ENCODE data around the gene GZMA.
"Not testable (repeated sequence)": the region's sequence is repeated elsewhere in the genome, so short reads cannot be mapped to it uniquely, and the experiment has no call there.

GZMA gene

DNA sequence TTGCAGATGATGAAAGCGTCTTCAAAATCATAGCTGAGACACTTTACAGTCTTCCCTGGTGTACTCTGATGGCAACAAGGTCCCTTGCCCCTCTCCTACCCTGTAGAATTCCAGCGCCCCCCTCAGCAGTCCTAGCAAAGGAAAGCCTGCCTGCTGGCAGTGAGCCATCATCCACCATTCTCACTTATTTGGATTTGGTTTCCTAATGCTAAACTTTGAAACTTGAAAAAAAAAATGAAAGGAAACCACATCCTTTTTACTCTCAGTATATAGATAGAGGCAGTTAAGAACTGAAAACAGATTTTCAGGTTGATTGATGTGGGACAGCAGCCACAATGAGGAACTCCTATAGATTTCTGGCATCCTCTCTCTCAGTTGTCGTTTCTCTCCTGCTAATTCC is at the start of gene GZMA:
Gene GZMA, plus strand, starts transcription at position 299 of the 400 bp plus-strand sequence. Its CDS starts 37 bp downstream, at position 336.
- no peak for DNase-seq

DNA sequence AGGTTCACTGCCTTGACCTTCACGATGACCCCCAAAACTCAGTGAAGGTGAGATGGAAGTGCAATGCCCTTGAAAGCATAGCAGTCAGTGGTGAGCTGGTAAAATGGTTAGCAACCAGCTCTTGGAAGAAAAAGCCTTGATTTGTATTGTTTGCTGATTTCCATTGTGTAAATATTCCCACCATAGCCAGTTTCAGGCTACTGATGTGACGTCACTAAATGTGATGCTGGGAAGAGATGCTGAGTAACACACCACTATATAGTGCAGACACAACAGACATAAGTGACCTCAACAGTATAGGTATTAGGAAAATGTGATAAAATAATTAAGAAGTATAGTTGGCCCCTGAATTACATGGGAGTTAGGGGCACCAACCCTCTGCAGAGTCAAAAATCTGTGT is 47.3 kb upstream of the GZMA start:
- DNase-seq: no peak

DNA sequence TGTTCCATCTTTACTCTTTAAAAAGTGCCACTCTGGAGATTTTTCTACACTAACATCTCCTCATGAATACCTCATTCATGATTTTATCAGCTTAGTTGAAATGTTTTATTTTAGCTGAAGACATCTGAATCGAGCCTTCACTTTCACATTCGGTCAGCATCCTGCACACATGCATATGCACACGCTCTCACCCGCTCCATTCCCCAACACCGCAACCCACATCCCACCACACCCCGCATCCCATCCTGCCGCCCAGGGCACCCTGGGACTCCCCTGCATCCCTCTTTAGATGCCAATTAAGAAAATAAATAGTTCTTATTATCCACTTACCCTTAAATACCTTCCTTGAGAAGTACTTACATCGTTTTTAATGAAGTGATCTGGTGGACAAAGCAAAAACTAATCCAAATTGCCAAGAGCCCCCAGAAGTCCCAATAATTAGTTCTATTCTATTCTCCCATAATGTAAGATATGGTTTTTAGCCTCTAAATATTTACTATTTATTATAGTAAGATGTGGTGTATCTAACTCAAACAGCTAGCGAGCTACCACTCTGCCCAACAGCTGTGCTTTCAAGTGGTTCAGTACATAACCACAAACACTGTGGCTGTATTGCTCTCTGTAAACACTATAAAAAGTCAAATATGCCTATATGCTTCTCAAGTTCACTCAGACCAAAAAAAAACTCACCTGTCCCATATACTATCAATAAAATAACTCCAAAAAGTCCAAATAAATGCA is 40.2 kb upstream of the GZMA start:
- DNase-seq: peak; percentile 62

DNA sequence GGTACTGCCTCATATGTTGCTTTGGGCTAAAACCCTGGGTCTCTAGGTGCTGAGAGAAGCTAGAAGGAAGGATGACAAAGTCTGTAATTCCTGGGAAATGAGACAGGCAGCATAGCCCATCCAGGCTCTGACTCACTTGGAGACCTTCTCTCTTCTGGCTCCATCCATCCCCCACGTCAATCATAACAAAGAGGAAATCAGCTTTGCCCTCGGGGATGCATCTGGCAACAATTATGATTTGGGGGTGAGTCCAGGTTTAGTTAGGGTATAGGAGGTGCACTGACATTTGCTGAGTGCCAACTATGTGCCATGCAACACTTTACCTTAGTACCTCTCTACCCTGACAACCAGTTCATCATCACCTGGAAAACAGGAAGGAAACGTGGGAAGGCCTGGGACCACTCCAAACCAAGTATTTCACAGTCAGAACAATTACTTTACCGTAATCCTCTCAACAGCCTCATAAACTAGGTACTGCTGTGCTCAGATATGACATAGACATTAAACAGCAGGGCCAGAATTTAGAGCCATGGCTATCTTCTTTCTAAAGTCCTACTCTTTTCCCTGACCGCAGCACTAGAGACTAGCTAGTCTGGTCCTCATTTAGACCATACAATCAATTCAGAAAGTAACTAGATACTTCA is 39.1 kb upstream of the GZMA start:
- no peak for DNase-seq

DNA sequence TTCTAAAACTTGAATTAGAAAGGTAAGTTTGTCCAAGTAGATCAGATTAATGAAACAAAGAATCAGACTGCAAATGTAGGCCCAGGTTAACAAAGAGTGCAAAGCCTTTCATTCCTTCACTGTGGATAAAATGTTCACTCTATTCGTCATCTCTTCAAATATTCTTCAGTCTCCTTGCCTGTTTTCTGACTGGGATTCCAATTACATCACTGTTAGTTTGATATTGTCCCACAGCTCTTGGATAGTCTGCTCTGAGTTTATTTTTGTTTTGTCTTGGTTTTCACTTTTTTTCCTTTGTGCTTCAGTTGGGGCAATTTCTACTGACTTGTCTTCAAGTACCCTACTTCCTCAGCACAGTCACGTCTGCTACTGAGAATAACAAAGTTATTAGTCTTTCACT is 38.5 kb upstream of the GZMA start:
- no peak for DNase-seq

DNA sequence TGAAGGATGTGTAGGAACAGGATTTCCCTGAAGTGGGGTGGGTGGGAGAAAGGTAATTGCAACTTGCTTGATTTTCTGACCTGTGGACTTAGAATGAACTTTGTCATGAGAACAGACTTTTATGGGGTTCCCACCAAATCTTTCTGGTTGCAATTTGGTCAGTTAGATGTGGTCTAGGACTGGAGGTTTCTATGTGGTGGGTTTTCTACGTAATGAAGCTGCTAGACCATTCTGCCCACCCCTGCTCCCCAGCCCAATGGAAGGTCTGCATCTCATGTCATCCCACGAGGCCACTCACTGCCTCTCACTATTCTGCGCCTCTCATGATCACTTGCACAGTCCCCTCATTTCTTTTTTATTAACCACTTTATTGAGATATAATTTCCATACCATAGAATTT is 37.9 kb upstream of the GZMA start:
- no peak for DNase-seq

DNA sequence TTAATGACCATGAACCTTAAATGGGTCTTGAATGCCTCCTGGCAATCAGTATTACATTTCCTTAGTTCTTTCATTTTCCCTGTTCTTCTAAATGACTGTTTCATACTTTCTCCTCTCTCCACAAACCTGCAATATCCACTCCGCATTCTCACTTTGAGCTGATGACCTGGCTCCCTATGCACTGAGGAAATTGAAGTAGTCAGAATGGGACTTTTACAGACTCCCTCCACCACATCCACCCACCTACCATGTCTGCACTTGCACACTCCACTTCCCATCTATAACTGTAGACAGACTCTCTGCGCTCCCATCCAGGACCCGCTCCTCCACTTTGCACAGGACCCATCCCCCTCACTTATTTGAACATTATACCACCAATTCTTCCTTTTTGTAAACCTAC is 36.2 kb upstream of the GZMA start:
- no peak for DNase-seq

DNA sequence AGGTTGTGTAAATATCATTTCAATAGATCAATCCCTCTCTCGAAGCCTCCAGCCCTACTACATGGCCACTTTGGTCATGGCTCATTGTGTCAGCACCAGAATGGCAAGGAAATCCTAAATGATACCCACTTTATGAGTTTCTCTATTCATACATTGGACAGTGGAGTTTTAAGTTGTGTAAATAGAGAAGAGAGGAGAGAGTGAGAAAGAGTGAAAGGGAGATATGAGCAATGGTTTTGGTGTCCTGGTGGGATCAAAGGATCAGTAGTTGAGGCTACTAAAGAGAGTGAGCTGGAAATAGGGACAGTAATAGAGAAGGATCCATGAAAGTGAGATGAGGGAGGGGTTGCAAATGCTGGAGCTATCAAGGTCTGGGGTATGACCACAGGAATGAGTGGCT is 31.5 kb upstream of the GZMA start:
- DNase-seq: no peak

DNA sequence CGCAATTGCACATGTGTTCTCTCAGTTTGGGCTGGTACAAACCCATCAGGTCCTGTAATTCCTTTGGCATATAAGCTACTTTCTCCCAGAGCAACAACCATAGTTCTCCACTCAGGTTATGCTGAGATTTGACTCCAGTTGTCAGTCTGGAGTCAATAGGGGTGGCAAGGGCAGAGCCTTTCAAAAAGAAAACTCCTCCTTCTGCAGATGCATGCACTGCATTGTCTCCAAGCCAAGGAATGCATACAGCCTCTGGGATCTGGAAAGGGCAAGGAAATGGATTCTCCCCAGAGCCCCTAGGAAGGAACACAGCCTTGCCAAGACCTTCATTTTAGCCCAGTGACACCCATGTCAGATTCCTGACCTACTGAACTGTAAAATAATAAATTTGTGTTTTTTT is 31.0 kb upstream of the GZMA start:
- DNase-seq: no peak

DNA sequence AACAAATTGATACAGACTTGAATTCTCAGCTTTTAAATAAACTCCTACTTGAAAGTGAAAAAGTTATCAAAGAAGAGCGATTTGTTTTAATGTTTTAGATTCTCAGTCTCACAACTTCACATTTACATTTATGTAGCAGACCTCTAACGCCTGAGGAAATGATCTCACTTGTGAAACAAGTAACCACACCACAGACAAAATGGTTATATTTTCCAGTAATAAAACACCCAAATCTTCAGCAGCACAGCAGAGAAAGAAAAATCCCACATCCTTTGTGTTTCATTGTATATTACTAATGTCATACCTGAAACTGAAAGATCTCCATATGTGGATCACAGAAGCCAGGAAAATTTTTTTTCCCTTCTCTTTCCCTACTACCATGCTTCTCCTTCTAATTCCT is 29.8 kb upstream of the GZMA start:
- DNase-seq: no peak

DNA sequence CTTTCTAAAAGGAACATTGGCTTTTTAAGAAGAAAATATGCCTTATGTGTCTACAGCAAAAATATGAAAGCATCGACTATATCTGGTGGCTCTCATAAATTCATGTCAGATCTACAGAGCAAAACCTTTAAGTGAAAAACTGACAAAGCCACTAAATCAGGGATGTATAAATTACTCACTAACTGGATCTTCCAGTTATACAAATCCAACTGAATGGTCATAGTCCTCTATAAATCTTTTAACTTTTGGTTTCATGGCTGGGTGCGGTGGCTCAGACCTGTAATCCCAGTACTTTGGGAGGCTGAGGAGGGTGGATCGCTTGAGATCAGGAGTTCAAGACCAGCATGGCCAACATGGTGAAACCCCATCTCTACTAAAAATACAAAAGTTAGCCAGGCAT is 29.2 kb upstream of the GZMA start:
- no peak for DNase-seq

DNA sequence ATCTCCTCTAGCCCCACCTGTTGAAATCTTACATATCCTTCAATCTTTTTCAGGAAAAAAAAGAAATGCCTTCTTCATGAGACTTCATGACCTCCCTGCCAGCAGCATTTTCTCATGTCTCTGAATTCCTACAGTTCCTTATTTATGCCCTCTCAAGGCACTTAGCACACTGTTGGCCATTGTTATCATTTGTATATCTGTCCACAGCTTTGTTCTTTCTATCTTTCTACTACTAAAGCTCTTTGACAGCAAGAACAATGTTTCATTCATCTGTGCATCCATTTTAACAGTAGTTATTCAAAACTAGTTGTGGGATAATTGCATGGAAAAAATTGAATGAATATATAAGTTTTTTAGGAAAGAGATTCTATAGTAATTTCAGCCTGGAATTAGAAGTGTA is 20.9 kb upstream of the GZMA start:
- DNase-seq: no peak

DNA sequence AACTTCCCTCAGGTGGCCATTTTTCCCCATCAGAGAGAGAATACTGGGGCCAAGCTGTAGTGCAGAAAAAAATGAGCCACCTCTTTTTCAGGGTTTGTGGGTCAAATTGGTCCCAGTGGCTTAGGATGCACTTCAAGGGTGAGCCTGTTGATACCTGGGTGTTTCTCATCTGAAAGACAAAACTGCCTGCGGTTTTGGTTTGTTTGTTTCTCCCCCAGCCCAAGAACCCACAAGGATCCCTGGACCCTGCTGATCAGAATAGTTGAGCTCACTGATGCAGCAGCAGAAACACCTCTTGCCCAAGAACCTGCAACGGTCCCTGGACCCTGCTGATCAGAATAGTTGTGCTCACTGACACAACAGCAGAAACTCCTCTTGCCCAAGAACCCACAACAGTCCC is 13.1 kb upstream of the GZMA start:
- DNase-seq: peak; percentile 41

DNA sequence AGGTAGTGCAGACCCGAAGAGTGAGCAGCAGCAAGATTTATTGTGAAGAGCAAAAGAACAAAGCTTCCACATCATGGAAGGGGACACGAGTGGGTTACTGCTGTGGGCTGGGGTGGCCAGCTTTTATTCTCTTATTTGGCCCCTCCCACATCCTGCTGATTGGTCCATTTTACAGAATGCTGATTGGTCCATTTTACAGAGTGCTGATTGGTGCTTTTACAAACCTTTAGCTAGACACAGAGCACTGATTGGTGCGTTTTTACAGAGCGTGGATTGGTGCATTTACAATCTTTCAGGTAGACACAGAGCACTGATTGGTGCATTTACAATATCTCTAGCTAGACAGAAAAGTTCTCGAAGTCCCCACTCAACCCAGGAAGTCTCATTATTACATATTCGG is 11.4 kb upstream of the GZMA start:
- DNase-seq: not testable (repeated sequence)

DNA sequence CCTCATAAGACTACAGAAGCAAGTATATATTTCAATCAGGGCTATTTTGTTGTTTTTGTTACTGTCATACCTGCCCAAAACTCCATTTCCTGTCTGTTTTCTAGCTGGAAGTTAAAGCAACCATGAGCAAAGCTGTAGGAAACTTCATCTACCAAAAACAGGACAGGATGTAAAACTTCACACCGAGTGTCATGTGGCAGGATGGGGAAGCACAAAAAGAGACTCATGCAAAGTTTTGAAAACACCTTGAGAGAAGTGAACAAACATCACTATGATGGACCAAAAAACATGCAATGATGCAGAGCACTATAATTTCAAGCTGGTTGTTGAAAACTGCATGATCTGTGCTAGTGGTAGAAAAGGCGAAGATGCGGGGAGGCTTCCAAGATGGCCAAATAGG is 6.3 kb upstream of the GZMA start:
- DNase-seq: no peak

DNA sequence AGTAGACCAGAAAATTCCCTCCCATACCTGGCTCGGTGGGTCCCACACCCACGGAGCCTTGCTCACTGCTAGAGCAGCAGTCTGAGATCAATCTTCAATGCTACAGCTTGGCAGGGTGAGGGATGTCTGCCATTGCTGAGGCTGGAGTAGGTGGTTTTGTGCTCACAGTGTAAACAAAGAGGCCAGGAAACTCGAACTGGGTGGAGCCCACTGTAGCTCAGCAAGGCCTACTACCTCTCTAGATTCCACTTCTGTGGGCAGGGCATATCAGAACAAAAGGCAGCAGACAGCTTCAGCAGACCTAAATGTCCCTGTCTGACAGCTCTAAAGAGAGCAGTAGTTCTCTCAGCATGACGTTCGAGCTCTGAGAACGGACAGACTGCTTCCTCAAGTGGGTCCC is 5.6 kb upstream of the GZMA start:
- DNase-seq: peak; percentile 16

DNA sequence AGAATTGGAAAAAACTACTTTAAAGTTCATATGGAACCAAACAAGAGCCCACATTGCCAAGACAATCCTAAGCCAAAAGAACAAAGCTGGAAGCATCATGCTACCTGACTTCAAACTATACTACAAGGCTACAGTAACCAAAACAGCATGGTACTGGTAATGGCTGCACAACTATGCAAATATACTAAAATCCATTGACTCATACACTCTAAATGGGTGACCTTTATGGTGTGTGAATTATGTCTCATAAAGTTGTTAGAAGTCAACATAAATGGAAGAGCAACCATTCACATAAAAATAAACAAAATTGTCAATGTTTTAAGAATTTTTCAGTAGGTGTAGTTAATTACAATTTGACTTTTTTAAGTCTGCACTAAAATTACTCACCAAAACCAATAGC is 1.3 kb upstream of the GZMA start:
- DNase-seq: not testable (repeated sequence)

DNA sequence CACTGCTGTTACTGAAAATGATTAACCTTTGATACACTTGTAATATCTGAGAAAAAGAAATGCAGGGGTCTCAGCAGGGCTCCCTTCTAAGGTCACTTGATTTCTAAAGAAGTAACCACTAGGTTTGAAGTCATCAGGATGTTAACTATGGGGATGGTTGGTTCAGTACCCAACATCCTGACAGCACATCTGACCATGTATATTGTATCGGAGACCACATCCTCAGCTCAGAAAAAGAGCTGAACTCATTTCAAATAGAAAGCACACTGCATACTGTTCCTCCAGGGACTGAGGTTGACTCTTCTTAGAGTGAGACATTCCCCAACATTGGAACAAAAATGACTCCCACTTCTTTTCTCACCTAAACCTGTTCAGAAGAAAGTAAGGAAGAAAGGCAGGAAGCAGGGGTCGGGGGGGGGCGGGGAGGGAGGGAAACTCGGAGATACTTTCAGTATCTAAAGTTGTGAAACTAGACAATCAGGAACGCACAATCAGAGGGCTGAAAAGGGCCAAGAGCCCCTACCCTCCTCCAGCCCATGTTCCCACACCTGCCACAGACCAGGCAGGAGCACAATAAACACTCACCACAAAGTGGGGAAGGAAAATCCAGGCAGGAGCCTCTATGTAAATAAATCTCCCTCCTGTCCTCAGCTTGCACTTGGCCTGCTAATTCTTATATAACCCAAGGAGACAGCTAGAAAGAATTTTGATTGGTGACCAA is 730 bp upstream of the GZMA start:
- peak; percentile 47 for DNase-seq

DNA sequence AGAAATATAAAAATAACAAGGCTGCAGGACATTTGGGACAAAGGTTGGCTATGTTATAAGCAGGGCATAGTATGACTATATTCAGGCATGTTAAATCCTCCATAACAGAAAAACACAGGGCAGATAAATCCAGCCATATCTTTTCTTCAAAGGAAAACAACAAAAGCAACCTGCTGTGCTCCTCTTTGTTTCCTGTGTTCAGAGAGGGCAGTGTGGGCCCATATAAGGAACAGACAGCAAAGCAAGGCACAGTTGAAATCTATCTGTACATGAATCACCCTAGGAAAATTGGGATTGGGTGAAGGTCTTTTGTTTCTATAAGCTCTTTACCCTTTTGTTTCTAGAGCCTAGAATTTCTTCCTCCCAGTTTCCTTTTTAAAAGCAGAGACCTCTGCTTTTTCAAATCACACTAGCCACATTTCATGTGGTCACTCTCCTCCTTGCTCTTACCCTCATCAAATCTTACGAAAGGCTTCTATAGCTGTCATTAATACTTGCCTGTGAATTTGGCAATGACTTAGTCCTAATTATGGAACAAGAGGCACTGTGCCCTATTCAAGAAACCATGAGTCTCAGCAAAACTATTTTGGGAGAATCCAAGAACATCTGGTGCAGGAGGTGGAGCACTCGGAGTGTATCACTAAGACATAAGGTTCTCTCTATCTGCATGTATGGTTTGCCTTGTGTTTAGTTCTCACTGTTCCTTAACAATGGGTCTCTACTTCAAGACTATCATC is 1.8 kb downstream of the GZMA start:
- no peak for DNase-seq

DNA sequence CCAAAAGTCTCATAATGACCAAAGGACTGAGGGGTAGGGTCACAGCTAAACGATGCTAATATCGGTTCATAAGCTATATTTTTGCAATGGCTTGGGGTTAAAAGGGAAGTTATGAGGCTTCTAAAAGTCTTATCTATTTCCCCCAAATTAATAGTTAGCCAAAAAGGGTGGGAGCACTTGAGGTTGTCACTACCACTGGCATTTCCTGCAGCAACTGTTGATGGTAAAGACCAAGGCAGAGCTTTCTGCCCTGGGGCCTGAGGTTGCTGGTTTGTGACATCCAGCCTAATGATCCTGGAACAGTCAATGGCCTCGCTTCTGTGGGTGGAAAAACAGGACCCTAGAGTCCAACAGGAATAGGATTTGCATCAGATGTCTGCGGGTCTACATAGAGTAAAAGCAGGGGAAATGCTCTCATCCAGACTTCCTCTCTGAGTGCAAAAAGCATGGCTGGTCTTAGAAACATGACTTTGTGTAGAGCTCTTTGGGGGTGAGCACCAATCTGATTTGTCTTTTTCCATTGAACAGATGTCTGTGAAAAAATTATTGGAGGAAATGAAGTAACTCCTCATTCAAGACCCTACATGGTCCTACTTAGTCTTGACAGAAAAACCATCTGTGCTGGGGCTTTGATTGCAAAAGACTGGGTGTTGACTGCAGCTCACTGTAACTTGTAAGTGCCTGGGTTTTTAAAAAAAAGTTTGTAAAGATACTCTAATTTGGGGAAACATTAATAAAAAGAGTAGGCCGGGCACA is 2.7 kb downstream of the GZMA start:
- DNase-seq: peak; percentile 8

DNA sequence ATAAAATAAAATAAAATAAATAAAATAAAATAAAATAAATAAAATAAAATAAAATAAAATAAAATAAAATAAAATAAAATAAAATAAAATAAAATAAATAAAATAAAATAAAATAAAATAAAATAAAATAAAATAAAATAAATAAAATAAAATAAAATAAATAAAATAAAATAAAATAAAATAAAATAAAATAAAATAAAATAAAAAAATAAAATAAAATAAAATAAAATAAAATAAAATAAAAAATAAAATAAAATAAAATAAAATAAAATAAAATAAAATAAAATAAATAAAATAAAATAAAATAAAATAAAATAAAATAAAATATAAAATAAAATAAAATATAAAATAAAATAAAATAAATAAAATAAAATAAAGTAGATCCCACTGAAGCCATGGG is 3.5 kb downstream of the GZMA start:
- not testable (repeated sequence) for DNase-seq

DNA sequence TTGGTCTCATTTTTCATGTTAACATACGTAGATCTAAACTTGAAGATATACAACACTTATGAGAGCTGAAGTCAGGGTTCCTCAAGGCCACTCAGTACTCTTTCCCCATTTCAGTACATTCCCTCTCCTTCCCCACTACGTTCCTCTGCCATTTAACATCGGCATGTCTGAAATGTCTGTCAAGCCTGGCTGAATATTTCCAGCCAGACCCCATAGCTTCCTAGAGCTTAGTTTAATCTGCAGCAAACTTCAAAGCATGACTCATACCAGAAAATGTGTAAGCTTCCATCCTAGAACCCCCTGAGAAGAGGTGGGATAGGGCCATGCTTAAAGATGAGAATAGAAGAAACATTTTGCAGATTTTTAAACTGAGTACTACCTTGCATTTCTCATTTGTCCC is 6.2 kb downstream of the GZMA start:
- DNase-seq: no peak

DNA sequence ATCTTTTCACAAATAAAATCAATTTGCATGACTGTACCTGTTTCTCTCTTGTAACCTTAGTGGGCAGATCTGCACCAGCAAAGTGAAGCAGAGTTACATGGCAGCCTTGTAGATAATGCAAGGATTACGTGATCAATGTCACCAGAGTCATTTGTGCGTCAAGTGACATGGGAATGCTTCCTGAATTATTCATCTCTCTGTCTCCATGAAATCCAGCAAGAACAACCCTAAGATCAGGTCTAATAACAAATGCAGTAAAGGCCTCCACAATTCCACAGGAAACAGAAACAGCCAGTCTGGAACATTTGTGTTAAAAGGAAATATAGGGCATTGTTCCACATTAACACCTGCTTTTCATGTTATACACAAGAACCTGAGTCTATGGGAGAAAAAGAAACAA is 7.8 kb downstream of the GZMA start:
- DNase-seq: no peak
